HCT116 (cell line): ENCODE measurements around the gene MAIP1. TPM values are rescaled to one million over a fixed set of nuclear protein-coding genes. Genes with fewer than 3 reads are reported as not detected.

ENCODE experiments used
- ATAC-seq: fragments of 200-7000 bp; cut with Tn5 transposase; 2 replicates; pipeline ENCODE4 v1.9.1; 2020; ENCODE audit warnings: mild to moderate bottlenecking, moderate library complexity
- BruUV-seq: library from RNA; stranded (reverse); fragments of 400-500 nt; replicated peaks from 2 replicates; lab custom pipeline; 2021; lab: Mats Ljungman, UMichigan
- CTCF ChIA-PET: fragments of 300-600 bp; sonication (Branson Sonifier 250); formaldehyde crosslinking; loops from one replicate; lab custom pipeline; 2021; ENCODE audit warnings: antibody characterized with exemption; lab: Charles Lee
- POLR2A ChIA-PET: fragments of 300-600, 350-600 bp; sonication (Branson Sonifier 250); formaldehyde crosslinking; loops from one replicate; lab custom pipeline; 2021; ENCODE audit warnings: antibody characterized with exemption; lab: Charles Lee
- RAD21 ChIA-PET, 2 experiments: fragments of 300-600 bp; sonication (Branson Sonifier 250); formaldehyde crosslinking; loops; one replicate each; lab custom pipeline; 2023; ENCODE audit warnings: low total read pairs in 2 of 2; ENCODE audit not compliant: uncharacterized antibody in 2 of 2, unreplicated experiment in 2 of 2, low non-redundant PET in 1 of 2; lab: Charles Lee
- DNase-seq: peaks from one replicate; pipeline ENCODE4 v3.0.0-alpha.2; 2010; ENCODE audit warnings: low read depth, low spot score
- H2AFZ ChIP-seq: fragments of 200-600 bp; shearing (Covaris generic), sonication (generic); 2 replicates; pipeline ENCODE4 v1.6.1; 2017; ENCODE audit warnings: low read depth, mixed run types, mixed read lengths, antibody characterized with exemption, low read length; ENCODE audit not compliant: poor library complexity, severe bottlenecking
- H3K27ac ChIP-seq: 2 replicates; pipeline ENCODE4 v1.5.1; 2012; ENCODE audit warnings: low read depth, low read length
- H3K27me3 ChIP-seq: fragments of 200-600 bp; sonication (generic); 2 replicates; pipeline ENCODE4 v1.6.1; 2016; ENCODE audit warnings: mixed run types, low read length, mixed read lengths; ENCODE audit not compliant: insufficient read depth
- H3K36me3 ChIP-seq, 2 experiments: fragments of 200-500 bp in 1 of 2; fragments of 200-600 bp in 1 of 2; sonication (Bioruptor generic) in 1 of 2; sonication (generic) in 1 of 2; 2 replicates each; pipeline versions ENCODE4 v1.5.1 to v1.6.1; 2014 to 2016; ENCODE audit warnings: low read length in 2 of 2, inconsistent platforms in 1 of 2, mixed read lengths in 1 of 2, mixed run types in 1 of 2; ENCODE audit not compliant: insufficient read depth in 2 of 2, control insufficient read depth in 1 of 2
- H3K4me1 ChIP-seq, 2 experiments: fragments of 200-600 bp in 1 of 2; sonication (generic) in 1 of 2; 2 replicates each; pipeline versions ENCODE4 v1.5.1 to v1.6.1; 2012 to 2017; ENCODE audit warnings: low read length in 2 of 2, inconsistent platforms in 1 of 2, mild to moderate bottlenecking in 1 of 2, mixed read lengths in 1 of 2, mixed run types in 1 of 2, moderate library complexity in 1 of 2; ENCODE audit not compliant: insufficient read depth in 2 of 2, control insufficient read depth in 1 of 2
- H3K4me2 ChIP-seq: fragments of 200-600 bp; sonication (generic); 2 replicates; pipeline ENCODE4 v1.6.1; 2017; ENCODE audit warnings: mixed run types, low read length, mixed read lengths
- H3K4me3 ChIP-seq, 2 experiments: fragments of 200-600 bp in 1 of 2; sonication (generic) in 1 of 2; replicated peaks in 1 of 2; 2 replicates each; pipeline ENCODE4 v1.5.1; 2011 to 2016; ENCODE audit warnings: low read length in 2 of 2, control low read depth in 1 of 2, low read depth in 1 of 2, mild to moderate bottlenecking in 1 of 2, mixed read lengths in 1 of 2, mixed run types in 1 of 2
- H3K79me2 ChIP-seq: fragments of 200-600 bp; sonication (generic); 2 replicates; pipeline ENCODE4 v1.6.1; 2017; ENCODE audit warnings: mild to moderate bottlenecking, mixed run types, low read length, moderate library complexity, mixed read lengths; ENCODE audit not compliant: insufficient read depth
- H3K9ac ChIP-seq: fragments of 200-600 bp; sonication (generic); 2 replicates; pipeline ENCODE4 v1.6.1; 2016; ENCODE audit warnings: low read length, mixed read lengths
- H3K9me2 ChIP-seq: fragments of 200-600 bp; sonication (generic), shearing (Covaris generic); 2 replicates; pipeline ENCODE4 v1.6.1; 2017; ENCODE audit warnings: mixed run types, mild to moderate bottlenecking, moderate library complexity; ENCODE audit not compliant: insufficient read depth
- H3K9me3 ChIP-seq, 2 experiments: fragments of 200-500 bp in 1 of 2; fragments of 200-600 bp in 1 of 2; sonication (Bioruptor generic) in 1 of 2; sonication (generic) in 1 of 2; 2 replicates each; pipeline ENCODE4 v1.6.1; 2014 to 2017; ENCODE audit warnings: low read length in 2 of 2, mixed read lengths in 2 of 2, inconsistent platforms in 1 of 2, low read depth in 1 of 2, mild to moderate bottlenecking in 1 of 2, mixed run types in 1 of 2, moderate library complexity in 1 of 2; ENCODE audit not compliant: control insufficient read depth in 1 of 2, insufficient read depth in 1 of 2
- H4K20me1 ChIP-seq: fragments of 200-600 bp; sonication (generic), shearing (Covaris generic); 2 replicates; pipeline ENCODE4 v1.6.1; 2017; ENCODE audit warnings: mixed run types, mild to moderate bottlenecking, moderate library complexity; ENCODE audit not compliant: insufficient read depth
- ATF3 ChIP-seq: IDR thresholded peaks from 2 replicates; pipeline ENCODE4 v1.6.1; 2012
- CBX3 ChIP-seq: IDR thresholded peaks from 2 replicates; pipeline ENCODE4 v1.6.1; 2012; ENCODE audit warnings: low read depth
- CEBPB ChIP-seq: IDR thresholded peaks from 2 replicates; pipeline ENCODE4 v1.6.1; 2012; ENCODE audit warnings: low read depth
- EGR1 ChIP-seq: IDR thresholded peaks from 2 replicates; pipeline ENCODE4 v1.6.1; 2012; ENCODE audit warnings: low read depth
- ELF1 ChIP-seq: IDR thresholded peaks from 2 replicates; pipeline ENCODE4 v1.6.1; 2012; ENCODE audit warnings: low read depth, borderline replicate concordance
- EZH2phosphoT487 ChIP-seq: fragments of 200-600 bp; IDR thresholded peaks from 2 replicates; pipeline ENCODE4 v1.6.1; 2018; ENCODE audit warnings: antibody characterized with exemption, borderline replicate concordance
- JUND ChIP-seq: IDR thresholded peaks from 2 replicates; pipeline ENCODE4 v1.6.1; 2012
- POLR2A ChIP-seq: IDR thresholded peaks from 2 replicates; pipeline ENCODE4 v1.7.0; 2011; ENCODE audit warnings: borderline replicate concordance; ENCODE audit not compliant: insufficient read depth, insufficient read length; ENCODE audit errors: extremely low read depth
- POLR2AphosphoS5 ChIP-seq: IDR thresholded peaks from 2 replicates; pipeline ENCODE4 v1.6.1; 2011; ENCODE audit warnings: mild to moderate bottlenecking, low read depth, low read length, moderate library complexity
- RAD21 ChIP-seq: IDR thresholded peaks from 2 replicates; pipeline ENCODE4 v1.6.1; 2012; ENCODE audit warnings: low read depth, mild to moderate bottlenecking
- TCF7L2 ChIP-seq: IDR thresholded peaks from 2 replicates; pipeline ENCODE4 v1.7.0; 2011; ENCODE audit warnings: borderline replicate concordance, inconsistent platforms; ENCODE audit not compliant: insufficient read depth, insufficient read length; ENCODE audit errors: extremely low read depth
- ZBTB33 ChIP-seq: IDR thresholded peaks from 2 replicates; pipeline ENCODE4 v1.6.1; 2011; ENCODE audit warnings: mild to moderate bottlenecking, low read length, moderate library complexity; ENCODE audit not compliant: insufficient replicate concordance; ENCODE audit errors: extremely low read depth
- ZFX ChIP-seq: fragments of 450-650 bp; IDR thresholded peaks from 2 replicates; pipeline ENCODE4 v1.6.1; 2017
- intact Hi-C: fragments of 100-400 bp; cut with micrococcal nuclease; formaldehyde crosslinking; loops from 2 replicates; pipeline ENCODE4 v1.10.0; 2022
- total RNA-seq: library from RNA; stranded (reverse); gene quantifications from one replicate; pipeline ENCODE4 v1.2.1, GENCODE V29; 2021; ENCODE audit not compliant: unreplicated experiment

The MAIP1 gene
- total RNA-seq, 1 experiment from 2014 or later, result 32.5 TPM

DNA sequence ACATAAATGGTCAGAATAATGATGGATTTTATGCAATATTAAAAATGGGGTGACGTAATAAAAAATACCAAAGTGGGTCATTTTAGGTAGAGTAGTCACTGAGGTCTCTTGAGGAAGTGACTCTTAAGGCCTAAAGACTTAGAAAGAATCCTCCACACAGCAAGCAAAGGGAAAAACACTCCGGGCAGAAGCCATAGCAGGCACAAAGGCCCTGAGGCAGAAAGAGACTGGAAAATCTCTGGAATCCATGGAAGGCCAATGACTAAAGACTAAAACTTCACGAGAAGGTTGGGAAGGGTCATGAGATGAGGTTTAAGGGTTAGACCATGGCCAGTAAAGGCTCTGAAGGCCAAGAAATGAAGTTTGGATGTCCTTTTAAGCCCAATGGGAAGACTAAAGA, 36.9 kb downstream of the MAIP1 start:
- BruUV-seq, result no TSS peak
- no peak for ATAC-seq
- Histone ChIP-seq H3K9me3 (no peaks in the 10 kb centered on the region; a peak in 1 of 4 replicates), H3K79me2 (no peaks in the 10 kb centered on the region), H3K4me2 (no peak overlapping the region), H3K27ac (no peak overlapping the region), H3K4me3 (no peak overlapping the region), H3K9ac (no peak overlapping the region), H3K27me3 (no peaks in the 10 kb centered on the region), H3K36me3 (no peaks in the 10 kb centered on the region), H4K20me1 (no peaks in the 10 kb centered on the region), H3K9me2 (no peaks in the 10 kb centered on the region), H2AFZ (no peak overlapping the region), H3K4me1 (no peaks in the 10 kb centered on the region)
- ChIA-PET RAD21 (no interaction called here), CTCF (no interaction called here), POLR2A (no interaction called here)
- DNase-seq, result no peak
- intact Hi-C loops, result no loop called here
- TF ChIP-seq POLR2A (no peak), CBX3 (no peak), ZBTB33 (no peak), ZFX (no peak), ELF1 (no peak), ATF3 (no peak), RAD21 (no peak), EZH2phosphoT487 (no peak), TCF7L2 (no peak), CEBPB (no peak), POLR2AphosphoS5 (no peak), EGR1 (no peak), JUND (no peak)
